Retinal pigment epithelial cell (primary cell): ENCODE data around the gene BAIAP2.

ENCODE experiments used
- DNase-seq: peaks from one replicate; pipeline ENCODE4 v3.0.0-alpha.2; 2010; ENCODE audit warnings: low read depth
- H3K4me3 ChIP-seq: 2 replicates; pipeline ENCODE4 v1.5.1; 2011; ENCODE audit warnings: mild to moderate bottlenecking, low read length, control low read depth, moderate library complexity
- TF ChIP-seq, protein P1 (sequence below): conservative IDR thresholded peaks from 2 replicates; pipeline ENCODE4 v1.5.1; 2011; ENCODE audit warnings: low read depth, low read length, control low read depth, inconsistent platforms

Gene BAIAP2

GRCh38 chr17:81045590-81046095 is 10.7 kb downstream of the BAIAP2 start:
- DNase-seq, result no peak
- TF ChIP-seq, protein P1, sequence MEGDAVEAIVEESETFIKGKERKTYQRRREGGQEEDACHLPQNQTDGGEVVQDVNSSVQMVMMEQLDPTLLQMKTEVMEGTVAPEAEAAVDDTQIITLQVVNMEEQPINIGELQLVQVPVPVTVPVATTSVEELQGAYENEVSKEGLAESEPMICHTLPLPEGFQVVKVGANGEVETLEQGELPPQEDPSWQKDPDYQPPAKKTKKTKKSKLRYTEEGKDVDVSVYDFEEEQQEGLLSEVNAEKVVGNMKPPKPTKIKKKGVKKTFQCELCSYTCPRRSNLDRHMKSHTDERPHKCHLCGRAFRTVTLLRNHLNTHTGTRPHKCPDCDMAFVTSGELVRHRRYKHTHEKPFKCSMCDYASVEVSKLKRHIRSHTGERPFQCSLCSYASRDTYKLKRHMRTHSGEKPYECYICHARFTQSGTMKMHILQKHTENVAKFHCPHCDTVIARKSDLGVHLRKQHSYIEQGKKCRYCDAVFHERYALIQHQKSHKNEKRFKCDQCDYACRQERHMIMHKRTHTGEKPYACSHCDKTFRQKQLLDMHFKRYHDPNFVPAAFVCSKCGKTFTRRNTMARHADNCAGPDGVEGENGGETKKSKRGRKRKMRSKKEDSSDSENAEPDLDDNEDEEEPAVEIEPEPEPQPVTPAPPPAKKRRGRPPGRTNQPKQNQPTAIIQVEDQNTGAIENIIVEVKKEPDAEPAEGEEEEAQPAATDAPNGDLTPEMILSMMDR, result no peak
- H3K4me3 ChIP-seq, result no peak overlapping the region

GRCh38 chr17:81046132-81046769 is 11.3 kb downstream of the BAIAP2 start:
- no peak for DNase-seq
- H3K4me3 ChIP-seq, result no peak overlapping the region
- TF ChIP-seq, protein P1, result no peak

DNA sequence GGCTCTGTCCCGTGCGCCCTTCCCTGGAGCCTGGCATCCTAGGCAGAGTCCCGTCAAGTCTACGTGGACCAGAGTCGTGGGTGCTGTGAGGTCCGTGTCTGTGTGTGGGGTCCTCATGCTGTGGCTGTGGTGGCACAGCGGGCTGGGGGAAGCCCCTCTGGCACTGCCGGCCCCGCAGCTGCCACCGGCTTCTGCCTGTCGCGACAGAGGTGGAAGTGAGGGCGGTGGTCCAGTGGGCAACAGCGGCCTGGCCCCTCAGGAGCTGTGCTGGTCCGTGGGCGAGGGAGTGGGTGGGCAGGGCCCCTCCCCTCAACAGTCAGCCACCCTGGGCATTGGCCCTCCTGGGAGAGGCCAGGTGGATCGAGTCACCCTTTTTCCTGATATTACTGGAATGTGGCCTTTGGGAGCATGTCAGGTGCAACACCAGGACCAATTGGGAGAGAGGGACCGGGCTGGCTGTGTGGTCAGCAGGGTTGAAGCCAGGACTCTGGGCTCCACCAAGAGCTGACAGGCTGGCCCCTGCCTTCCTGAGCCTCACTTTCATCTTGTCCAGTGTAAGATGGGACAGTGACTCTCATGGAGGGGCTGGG is 11.9 kb downstream of the BAIAP2 start:
- DNase-seq, result no peak
- TF ChIP-seq, protein P1, result no peak
- H3K4me3 ChIP-seq, result no peak overlapping the region

DNA sequence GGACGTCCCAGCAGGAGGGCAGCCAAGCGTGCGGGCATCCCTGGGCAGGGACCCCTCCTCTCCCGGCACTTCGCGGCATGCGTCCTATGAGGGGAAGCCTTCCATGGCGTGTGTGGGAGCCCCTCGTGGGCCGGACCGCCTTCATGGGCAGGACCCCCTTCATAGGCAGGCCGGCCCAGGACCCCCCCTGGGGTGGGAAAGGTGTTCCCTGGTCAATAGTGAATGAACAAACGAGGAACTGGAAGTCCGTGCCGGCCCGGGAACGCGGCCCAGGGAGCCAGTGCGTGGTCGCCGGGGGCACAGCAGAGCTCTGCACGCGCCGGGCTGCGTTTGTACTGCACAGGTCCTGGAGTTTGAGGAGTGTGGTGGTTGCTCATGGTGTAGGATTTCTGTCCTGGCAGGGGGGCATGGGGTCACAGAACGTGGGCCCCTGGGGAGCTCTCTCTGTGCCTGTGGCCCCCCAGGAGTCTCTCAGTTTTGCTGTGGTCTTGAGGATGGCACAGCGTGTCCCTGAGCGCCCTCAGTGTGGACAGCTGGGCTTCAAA is 13.9 kb downstream of the BAIAP2 start:
- H3K4me3 ChIP-seq, result no peak overlapping the region
- TF ChIP-seq, protein P1, result no peak
- DNase-seq, result no peak

- TF ChIP-seq, protein P1, result no peak
- DNase-seq, result no peak
- H3K4me3 ChIP-seq, result no peak overlapping the region
Measured at GRCh38 chr17:81049372-81049911, 14.5 kb downstream of the BAIAP2 start.

- no peak overlapping the region for H3K4me3 ChIP-seq
- no peak for DNase-seq
- TF ChIP-seq, protein P1, result no peak
Measured at GRCh38 chr17:81049973-81050551, 15.1 kb downstream of the BAIAP2 start.
